H1 (cell line): ENCODE data around the gene PRKAA1. TPM values are rescaled to one million over a fixed set of nuclear protein-coding genes. Genes with fewer than 3 reads are reported as not detected.

ENCODE experiments used
- CTCF ChIA-PET: fragments of 300-600 bp; sonication (Branson Sonifier 250); formaldehyde crosslinking; loops from one replicate; lab custom pipeline; 2021; ENCODE audit not compliant: partially characterized antibody; lab: Charles Lee
- POLR2A ChIA-PET: fragments of 300-600 bp; sonication (Branson Sonifier 250); formaldehyde crosslinking; loops from one replicate; lab custom pipeline; 2021; ENCODE audit warnings: inconsistent platforms; ENCODE audit not compliant: partially characterized antibody; lab: Charles Lee
- DNase-seq, 2 experiments: peaks; one replicate each; pipeline versions ENCODE4 v3.0.0 to v3.0.0-alpha.2; 2010 to 2022; ENCODE audit warnings: low spot score in 2 of 2, low read depth in 1 of 2, mixed read lengths in 1 of 2
- FAIRE-seq: peaks from 2 replicates; lab custom pipeline; 2011; peaks lifted over from hg19 to GRCh38; lab: Jason Lieb, UNC
- H2AFZ ChIP-seq: 2 replicates; pipeline ENCODE4 v1.8.1; 2012; ENCODE audit warnings: low read length, inconsistent platforms
- H2AK5ac ChIP-seq: 2 replicates; pipeline ENCODE4 v1.6.1; 2013; ENCODE audit warnings: low read depth, low read length
- H2BK120ac ChIP-seq: replicated peaks from 2 replicates; pipeline ENCODE3; 2013; ENCODE audit warnings: low read depth, low read length, inconsistent platforms
- H2BK12ac ChIP-seq: 2 replicates; pipeline ENCODE4 v1.6.1; 2013; ENCODE audit warnings: low read depth, low read length
- H2BK15ac ChIP-seq: 2 replicates; pipeline ENCODE4 v1.6.1; 2013; ENCODE audit warnings: low read length
- H2BK20ac ChIP-seq: 2 replicates; pipeline ENCODE4 v1.6.1; 2013; ENCODE audit warnings: low read length
- H2BK5ac ChIP-seq: 2 replicates; pipeline ENCODE4 v1.6.1; 2013; ENCODE audit warnings: low read depth, low read length
- H3K14ac ChIP-seq: 2 replicates; pipeline ENCODE4 v1.6.1; 2013; ENCODE audit warnings: inconsistent platforms; ENCODE audit not compliant: insufficient read length
- H3K18ac ChIP-seq: 2 replicates; pipeline ENCODE4 v1.6.1; 2013; ENCODE audit warnings: low read length; ENCODE audit errors: extremely low read depth
- H3K23ac ChIP-seq: 2 replicates; pipeline ENCODE4 v1.6.1; 2013; ENCODE audit warnings: inconsistent platforms; ENCODE audit not compliant: insufficient read length
- H3K23me2 ChIP-seq: 2 replicates; pipeline ENCODE4 v1.6.1; 2013; ENCODE audit warnings: low read depth, low read length
- H3K27ac ChIP-seq: 2 replicates; pipeline ENCODE4 v1.6.1; 2011; ENCODE audit warnings: low read depth, low read length, inconsistent platforms
- H3K27me3 ChIP-seq, 4 experiments: replicated peaks in 1 of 4; 1 replicate in 1 of 4; 2 replicates in 3 of 4; pipeline versions ENCODE4 v1.6.1 to v1.8.1; 2011 to 2013; ENCODE audit warnings: low read length in 3 of 4, mild to moderate bottlenecking in 3 of 4, inconsistent platforms in 2 of 4, mixed read lengths in 2 of 4, moderate library complexity in 1 of 4; ENCODE audit not compliant: control insufficient read depth in 3 of 4, insufficient read depth in 3 of 4; ENCODE audit errors: extremely low read depth in 1 of 4
- H3K36me3 ChIP-seq, 4 experiments: 2 replicates each; pipeline versions ENCODE4 v1.6.1 to v1.8.1; 2011 to 2013; ENCODE audit warnings: mild to moderate bottlenecking in 4 of 4, low read length in 3 of 4, moderate library complexity in 2 of 4, control low read depth in 1 of 4, inconsistent platforms in 1 of 4; ENCODE audit not compliant: insufficient read depth in 4 of 4, control insufficient read depth in 2 of 4
- H3K4ac ChIP-seq: replicated peaks from 2 replicates; pipeline ENCODE3; 2013; ENCODE audit warnings: low read length, low read depth, mixed read lengths, inconsistent platforms; ENCODE audit not compliant: insufficient read length
- H3K4me1 ChIP-seq, 4 experiments: replicated peaks in 1 of 4; 1 replicate in 1 of 4; 2 replicates in 3 of 4; pipeline versions ENCODE4 v1.6.1 to v1.8.1; 2011 to 2013; ENCODE audit warnings: low read length in 3 of 4, inconsistent platforms in 2 of 4, mixed read lengths in 1 of 4; ENCODE audit not compliant: insufficient read depth in 4 of 4, control insufficient read depth in 3 of 4
- H3K4me2 ChIP-seq, 2 experiments: 2 replicates each; pipeline versions ENCODE4 v1.6.1 to v1.8.1; 2011 to 2013; ENCODE audit warnings: low read depth in 2 of 2, low read length in 2 of 2, control low read depth in 1 of 2, inconsistent platforms in 1 of 2, mild to moderate bottlenecking in 1 of 2; ENCODE audit not compliant: insufficient read depth in 1 of 2
- H3K4me3 ChIP-seq, 4 experiments: fragments of 200-600, 300-600 bp in 1 of 4; sonication (generic), shearing (Covaris generic), sonication (Bioruptor Twin) in 1 of 4; 2 replicates each; pipeline versions ENCODE4 v1.5.1 to v1.8.1; 2011 to 2016; ENCODE audit warnings: low read length in 4 of 4, low read depth in 3 of 4, control low read depth in 2 of 4, inconsistent platforms in 2 of 4, mild to moderate bottlenecking in 2 of 4, mixed read lengths in 1 of 4, moderate library complexity in 1 of 4; ENCODE audit not compliant: insufficient read depth in 2 of 4; ENCODE audit errors: extremely low read depth in 1 of 4
- H3K56ac ChIP-seq: replicated peaks from 2 replicates; pipeline ENCODE3; 2013; ENCODE audit warnings: low read depth, mild to moderate bottlenecking, mixed read lengths, low read length, inconsistent platforms; ENCODE audit not compliant: insufficient read length
- H3K79me1 ChIP-seq: 2 replicates; pipeline ENCODE4 v1.6.1; 2013; ENCODE audit warnings: low read depth, low read length, control low read depth
- H3K79me2 ChIP-seq, 2 experiments: 2 replicates each; pipeline versions ENCODE4 v1.6.1 to v1.8.1; 2012 to 2013; ENCODE audit warnings: low read length in 2 of 2, mild to moderate bottlenecking in 2 of 2, inconsistent platforms in 1 of 2; ENCODE audit not compliant: insufficient read depth in 2 of 2, control insufficient read depth in 1 of 2
- H3K9ac ChIP-seq, 4 experiments: replicated peaks in 1 of 4; 1 replicate in 1 of 4; 2 replicates in 3 of 4; pipeline versions ENCODE4 v1.6.1 to v1.8.1; 2011 to 2013; ENCODE audit warnings: low read depth in 3 of 4, low read length in 3 of 4, control low read depth in 2 of 4, mild to moderate bottlenecking in 2 of 4, moderate library complexity in 2 of 4, inconsistent platforms in 1 of 4; ENCODE audit errors: extremely low read depth in 1 of 4
- H3K9me3 ChIP-seq, 2 experiments: 2 replicates each; pipeline versions ENCODE4 v1.6.1 to v1.8.1; 2012 to 2013; ENCODE audit warnings: mild to moderate bottlenecking in 2 of 2, moderate library complexity in 2 of 2, control low read depth in 1 of 2, inconsistent platforms in 1 of 2, low read depth in 1 of 2, low read length in 1 of 2, mixed read lengths in 1 of 2; ENCODE audit not compliant: insufficient read depth in 2 of 2
- H4K20me1 ChIP-seq, 2 experiments: replicated peaks in 1 of 2; 2 replicates each; pipeline versions ENCODE3 to v1.8.1; 2011 to 2013; ENCODE audit warnings: inconsistent platforms in 2 of 2, low read length in 2 of 2, mild to moderate bottlenecking in 1 of 2; ENCODE audit not compliant: insufficient read depth in 2 of 2, control insufficient read depth in 1 of 2
- H4K5ac ChIP-seq: 2 replicates; pipeline ENCODE4 v1.6.1; 2013; ENCODE audit warnings: low read length, low read depth, mixed read lengths, inconsistent platforms; ENCODE audit not compliant: insufficient read length
- H4K8ac ChIP-seq: 2 replicates; pipeline ENCODE4 v1.8.0; 2013; ENCODE audit warnings: mild to moderate bottlenecking, moderate library complexity, low read length, inconsistent platforms; ENCODE audit not compliant: insufficient read depth; ENCODE audit errors: extremely low read depth
- H4K91ac ChIP-seq: replicated peaks from 2 replicates; pipeline ENCODE3; 2013; ENCODE audit warnings: low read length, mixed read lengths, inconsistent platforms; ENCODE audit not compliant: insufficient read length
- CBX5 ChIP-seq: fragments of 300-800, 300-1000 bp; sonication (generic); IDR thresholded peaks from 2 replicates; pipeline ENCODE4 v1.7.1; 2016; ENCODE audit warnings: antibody characterized with exemption, low read length, low read depth
- EZH2 ChIP-seq: fragments of 200-600 bp; sonication (generic); IDR thresholded peaks from 2 replicates; pipeline ENCODE4 v1.7.1; 2012; ENCODE audit warnings: low read depth, mild to moderate bottlenecking, moderate library complexity, low read length, inconsistent platforms; ENCODE audit not compliant: severe bottlenecking
- HDAC6 ChIP-seq: IDR thresholded peaks from one replicate; pipeline ENCODE4 v1.7.1; 2012; ENCODE audit warnings: low read depth, mild to moderate bottlenecking, inconsistent platforms, low read length, moderate library complexity
- NANOG ChIP-seq: IDR thresholded peaks from 2 replicates; pipeline ENCODE4 v1.6.1; 2011; ENCODE audit warnings: low read length, low read depth, mild to moderate bottlenecking, inconsistent platforms; ENCODE audit not compliant: insufficient read depth, poor library complexity, severe bottlenecking
- SIX5 ChIP-seq: IDR thresholded peaks from 2 replicates; pipeline ENCODE4 v1.6.1; 2011; ENCODE audit warnings: mild to moderate bottlenecking, low read depth, low read length
- ZNF274 ChIP-seq: IDR thresholded peaks from 2 replicates; pipeline ENCODE4 v1.7.0; 2012; ENCODE audit warnings: low read length, borderline replicate concordance; ENCODE audit errors: extremely low read depth
- WGBS, 2 experiments: shearing (Covaris generic) in 1 of 2; methylation state at CpG; one replicate each; pipeline versions ENCODE4 v1.1.6 to v1.1.7; 2013 to 2015; ENCODE audit warnings: low lambda C conversion rate in 2 of 2, mixed read lengths in 2 of 2, inconsistent platforms in 1 of 2, low coverage in 1 of 2, missing lambda C conversion rate in 1 of 2; ENCODE audit not compliant: insufficient replicate concordance in 2 of 2, insufficient coverage in 1 of 2, insufficient read length in 1 of 2; ENCODE audit errors: extremely low coverage in 1 of 2, missing lambda C conversion rate in 1 of 2; 5-methylcytosine and 5-hydroxymethylcytosine counted together
- polyA plus RNA-seq, 7 experiments: library from polyadenylated mRNA; depleted of rRNA in 3 of 7; stranded (reverse) in 5 of 7; unstranded in 2 of 7; fragments of >200 nt in 5 of 7; fragments of 200-250 nt in 2 of 7; gene quantifications; 1 replicate in 5 of 7; 2 replicates in 1 of 7; 4 replicates in 1 of 7; pipeline versions ENCODE4 v1.2.1 to v1.2.3, GENCODE V29; 2011 to 2013; ENCODE audit warnings: missing spikeins in 2 of 7, mixed read lengths in 2 of 7
- total RNA-seq: library from RNA; stranded (reverse); fragmentation: NEBNext Ultra II Directional; extraction: Animal tissue kit (Norgen Biotek cat#: 25700); gene quantifications from 2 replicates; pipeline ENCODE4 v1.2.1, GENCODE V29; 2021

The PRKAA1 gene
- total and polyA plus RNA-seq, 2 of the 8 experiments (the other 6 are each of a cell fraction or from before 2014, with no cell fraction given): 10.4 to 33.1 TPM

GRCh38 chr5:40734986-40735385 lies 63.2 kb downstream of the PRKAA1 start:
- Histone ChIP-seq H3K4me3 (no peak overlapping the region), H2BK5ac (no peak overlapping the region), H3K27ac (no peak overlapping the region), H3K79me1 (no peaks in the 10 kb centered on the region), H3K9me3 (no peaks in the 10 kb centered on the region), H3K79me2 (no peaks in the 10 kb centered on the region), H2BK12ac (no peak overlapping the region), H2AK5ac (no peak overlapping the region), H4K5ac (no peak overlapping the region), H4K8ac (no peak overlapping the region), H3K23me2 (no peaks in the 10 kb centered on the region), H2BK20ac (no peak overlapping the region), H3K4me1 (no peaks in the 10 kb centered on the region), H3K14ac (no peak overlapping the region), H3K36me3 (no peaks in the 10 kb centered on the region; a peak in 1 of 8 replicates), H2BK15ac (no peak overlapping the region), H2AFZ (no peak overlapping the region), H3K4ac (no peak overlapping the region), H2BK120ac (no peak overlapping the region), H3K18ac (no peak overlapping the region), H3K4me2 (no peak overlapping the region), H4K20me1 (no peaks in the 10 kb centered on the region), H4K91ac (no peak overlapping the region), H3K9ac (no peak overlapping the region), H3K27me3 (no peaks in the 10 kb centered on the region), H3K23ac (no peak overlapping the region), H3K56ac (no peak overlapping the region)
- TF ChIP-seq ZNF274 (no peak), NANOG (no peak), EZH2 (no peak), HDAC6 (no peak), CBX5 (no peak), SIX5 (no peak)
- DNase-seq (no peak), FAIRE-seq (no peak)
- WGBS, 2 experiments: 79% methylated on average over 2 of the region's 2 CpGs; no CpG with 5 or more reads in 1 of the 2 experiments
- ChIA-PET CTCF (interaction anchor here (0.6 to 2.6 kb wide), 15 partner anchors 12 to 1157 kb away, joined by 3 to 15 read pairs (median 4); no protein-coding TSS in a partner anchor), POLR2A (no interaction called here)
